GM13976 (cell line): Measurements from ENCODE around the gene TRPV5.

Experiments used
- DNase-seq: peaks from one replicate; pipeline ENCODE4 v3.0.0; 2012; ENCODE audit warnings: low spot score
- in situ Hi-C: fragments of 300-500 bp; cut with MboI; formaldehyde crosslinking; loops from one replicate; pipeline ENCODE4 v1.12.0; 2022; ENCODE audit warnings: low sequenced_read_pairs, mixed read lengths, inconsistent platforms; ENCODE audit not compliant: unreplicated experiment
- TF ChIP-seq, protein P1 (sequence below): IDR thresholded peaks from 2 replicates; pipeline ENCODE4 v1.5.1; 2012; ENCODE audit warnings: borderline replicate concordance, mild to moderate bottlenecking; ENCODE audit not compliant: insufficient read depth; ENCODE audit errors: extremely low read depth, missing control alignments, control extremely low read depth

TRPV5 gene

DNA sequence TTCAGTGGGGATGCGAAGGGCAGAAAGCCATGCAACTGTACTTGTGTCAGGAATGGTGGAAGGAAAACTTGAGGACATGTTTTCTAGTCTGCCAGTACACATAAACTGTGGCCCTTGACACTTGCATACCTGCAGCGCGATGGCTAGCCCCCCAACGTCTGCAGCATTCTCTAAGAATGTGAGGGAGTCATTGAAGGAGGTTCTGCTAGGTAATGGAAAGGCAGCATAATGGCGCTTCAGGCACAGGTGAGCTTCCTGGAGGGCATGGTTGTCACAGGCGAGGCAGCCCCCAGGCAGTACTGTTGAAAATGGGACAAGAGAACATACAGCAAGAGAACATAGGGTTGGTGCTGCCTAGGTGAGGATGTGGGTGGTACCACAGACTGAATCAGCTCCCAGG is 9.2 kb upstream of the TRPV5 start:
- DNase-seq, result no peak
- in situ Hi-C loops, result no loop called here
- TF ChIP-seq, protein P1, sequence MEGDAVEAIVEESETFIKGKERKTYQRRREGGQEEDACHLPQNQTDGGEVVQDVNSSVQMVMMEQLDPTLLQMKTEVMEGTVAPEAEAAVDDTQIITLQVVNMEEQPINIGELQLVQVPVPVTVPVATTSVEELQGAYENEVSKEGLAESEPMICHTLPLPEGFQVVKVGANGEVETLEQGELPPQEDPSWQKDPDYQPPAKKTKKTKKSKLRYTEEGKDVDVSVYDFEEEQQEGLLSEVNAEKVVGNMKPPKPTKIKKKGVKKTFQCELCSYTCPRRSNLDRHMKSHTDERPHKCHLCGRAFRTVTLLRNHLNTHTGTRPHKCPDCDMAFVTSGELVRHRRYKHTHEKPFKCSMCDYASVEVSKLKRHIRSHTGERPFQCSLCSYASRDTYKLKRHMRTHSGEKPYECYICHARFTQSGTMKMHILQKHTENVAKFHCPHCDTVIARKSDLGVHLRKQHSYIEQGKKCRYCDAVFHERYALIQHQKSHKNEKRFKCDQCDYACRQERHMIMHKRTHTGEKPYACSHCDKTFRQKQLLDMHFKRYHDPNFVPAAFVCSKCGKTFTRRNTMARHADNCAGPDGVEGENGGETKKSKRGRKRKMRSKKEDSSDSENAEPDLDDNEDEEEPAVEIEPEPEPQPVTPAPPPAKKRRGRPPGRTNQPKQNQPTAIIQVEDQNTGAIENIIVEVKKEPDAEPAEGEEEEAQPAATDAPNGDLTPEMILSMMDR, result no peak

DNA sequence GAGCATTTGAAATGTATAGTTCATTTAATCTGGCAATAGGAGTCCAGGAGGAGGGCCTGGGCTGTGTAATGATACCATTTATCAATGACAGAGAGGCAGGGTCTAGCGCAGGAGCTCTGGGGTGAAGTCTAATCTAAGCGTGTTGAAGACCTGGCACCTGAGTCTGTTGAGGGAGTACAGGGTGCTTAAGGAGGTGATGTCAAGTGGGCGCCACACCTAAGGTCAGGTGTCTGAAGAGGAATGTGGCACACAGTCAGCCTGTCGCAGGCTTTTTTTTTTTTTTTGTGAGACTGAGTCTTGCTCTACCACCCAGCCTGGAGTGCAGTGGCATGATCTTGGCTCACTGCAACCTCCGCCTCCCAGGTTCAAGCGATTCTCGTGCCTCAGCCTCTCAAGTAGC is 8.0 kb upstream of the TRPV5 start:
- no peak for DNase-seq
- in situ Hi-C loops, result no loop called here
- TF ChIP-seq, protein P1, result no peak

DNA sequence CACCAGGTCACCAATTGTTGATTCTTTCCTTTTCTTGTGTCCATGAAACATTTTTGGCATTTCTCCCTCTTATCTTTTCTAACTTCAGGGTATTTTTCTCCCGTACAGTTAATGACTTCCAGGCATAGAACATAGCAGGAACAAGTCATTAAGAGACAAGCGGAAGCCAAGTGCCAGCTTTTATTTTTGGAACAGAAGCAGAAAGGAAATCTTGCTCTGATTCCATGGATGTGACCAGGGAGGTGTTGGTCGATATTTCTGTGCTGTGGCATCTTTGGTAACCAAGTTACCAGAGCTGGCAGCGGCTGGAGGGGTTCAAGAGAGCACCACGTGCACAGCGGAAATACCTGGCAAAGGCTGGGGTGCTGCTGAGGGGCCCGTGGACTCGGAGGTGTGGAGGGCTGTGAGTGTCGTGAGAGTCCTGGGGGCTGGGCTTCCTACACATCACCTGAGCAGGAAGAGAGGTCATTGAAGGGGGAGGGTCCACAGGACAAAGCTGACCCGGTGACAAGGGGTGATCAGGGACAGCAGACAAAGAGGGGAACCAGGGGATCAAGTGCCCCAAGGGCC is 7.5 kb upstream of the TRPV5 start:
- TF ChIP-seq, protein P1, result no peak
- in situ Hi-C loops, result no loop called here
- no peak for DNase-seq

DNA sequence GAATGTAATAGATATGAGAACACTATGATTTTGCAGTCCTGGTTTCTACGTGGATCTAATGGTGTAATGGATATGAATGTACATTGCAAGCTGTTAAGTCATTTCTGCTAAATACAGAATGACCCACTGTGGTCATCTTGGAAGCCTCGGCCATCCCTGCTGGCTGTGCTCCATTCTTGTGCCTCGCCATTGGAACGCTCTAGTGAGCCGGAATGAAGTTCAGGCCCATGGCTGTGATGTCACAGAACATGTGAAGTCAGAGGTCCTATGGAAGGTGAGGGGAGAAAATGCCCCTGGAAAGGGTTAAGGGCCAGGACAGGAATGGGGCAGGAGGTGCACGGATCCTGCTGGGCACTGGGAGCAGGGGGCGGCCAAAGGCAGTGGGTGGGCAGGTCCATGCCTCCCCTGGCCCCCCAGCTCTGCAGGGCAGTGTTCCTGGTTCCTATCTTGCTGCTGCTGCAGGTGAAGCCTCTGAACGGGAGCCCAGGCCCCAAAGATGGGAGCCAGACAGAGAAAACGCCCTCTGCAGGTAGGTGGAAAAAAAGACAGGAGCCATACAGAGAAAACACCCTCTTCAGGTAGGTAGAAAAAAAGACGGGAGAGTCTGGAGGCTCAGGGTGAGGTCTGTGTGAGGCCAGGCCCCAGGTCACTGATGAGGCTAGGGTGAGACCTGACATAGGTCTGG is 5.8 kb upstream of the TRPV5 start, which contains the start of gene LLCFC1:
LLCFC1 (plus strand) TSS at position 259 of the 685 bp plus-strand sequence; CDS start at position 397, 138 bp downstream.
- in situ Hi-C loops, result no loop called here
- peak; percentile 58 for DNase-seq
- TF ChIP-seq, protein P1, result peak; percentile 21

DNA sequence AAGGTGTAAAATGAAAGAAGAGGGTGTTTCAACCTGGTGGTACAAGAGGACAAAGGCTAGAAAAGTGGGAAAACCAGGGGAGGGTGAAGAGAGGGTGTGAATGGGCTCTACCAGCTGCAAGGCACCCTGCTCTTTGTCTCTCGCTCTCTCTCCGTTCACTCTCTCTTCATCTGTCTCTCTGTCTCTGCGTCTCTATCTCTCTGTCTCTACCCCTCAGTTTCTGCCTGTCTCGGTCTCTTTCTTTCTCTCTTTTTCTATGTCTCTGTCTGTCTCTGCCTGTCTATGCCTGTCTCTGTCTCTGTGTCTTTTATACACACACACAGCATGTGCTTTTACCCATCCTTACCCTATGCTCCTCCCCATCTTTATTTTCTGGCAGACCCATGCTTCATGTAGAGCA is 5.1 kb upstream of the TRPV5 start:
- in situ Hi-C loops, result no loop called here

DNA sequence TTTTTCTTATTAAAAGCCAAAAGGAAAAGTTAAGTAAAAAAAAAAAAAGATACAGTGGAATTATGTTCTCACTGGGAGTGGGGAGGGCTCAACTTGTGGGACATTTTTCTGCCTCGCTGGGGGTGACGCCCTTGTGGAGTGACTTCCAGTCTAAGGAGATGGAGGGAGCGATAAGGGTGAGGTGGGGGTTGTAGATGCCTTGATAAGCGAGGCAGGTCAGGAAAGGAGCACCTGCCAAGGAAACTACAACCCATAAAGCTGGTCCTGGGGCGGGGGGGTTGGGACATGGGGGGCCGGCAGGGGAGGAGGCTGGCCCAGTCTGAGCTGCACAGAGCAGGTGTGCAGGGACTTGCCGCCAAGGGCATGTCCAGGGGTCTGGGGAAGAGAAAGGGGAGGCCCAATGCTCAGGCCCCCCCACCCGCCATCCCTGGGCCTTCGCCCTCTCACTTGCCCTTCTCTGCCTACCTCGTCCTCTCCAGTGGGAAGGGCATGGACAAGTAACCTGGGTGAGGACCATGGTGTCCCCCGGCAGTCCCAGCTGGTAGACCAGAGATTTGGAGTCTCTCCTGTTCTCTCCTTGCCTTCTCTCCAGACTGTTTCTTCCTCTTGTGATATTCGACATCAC is 2.5 kb upstream of the TRPV5 start:
- in situ Hi-C loops, result no loop called here
- TF ChIP-seq, protein P1, result no peak
- DNase-seq, result no peak

More for the DNA sequence above, 5.1 kb upstream of the TRPV5 start:
- TF ChIP-seq, protein P1, result no peak
- no peak for DNase-seq
